Endothelial cell of umbilical vein (primary cell): ENCODE data around the gene NTN4. TPM values are rescaled to one million over a fixed set of nuclear protein-coding genes. Genes with fewer than 3 reads are reported as not detected.

Source experiments
- BruUV-seq: library from RNA; stranded (reverse); fragments of 400-500 nt; replicated peaks from 2 replicates; lab custom pipeline; 2021; lab: Mats Ljungman, UMichigan
- CTCF ChIA-PET: fragments of 300-600, 350-600 bp; sonication (Branson Sonifier 250); formaldehyde crosslinking; loops from one replicate; lab custom pipeline; 2021; ENCODE audit warnings: antibody characterized with exemption, inconsistent platforms; lab: Charles Lee
- POLR2A ChIA-PET: fragments of 300-600, 350-600 bp; sonication (Branson Sonifier 250); formaldehyde crosslinking; loops from one replicate; lab custom pipeline; 2021; ENCODE audit warnings: antibody characterized with exemption, inconsistent platforms; lab: Charles Lee
- DNase-seq: peaks from one replicate; pipeline ENCODE4 v3.0.0-alpha.2; 2011; ENCODE audit warnings: low read depth, low spot score
- FAIRE-seq: peaks from 2 replicates; lab custom pipeline; 2011; peaks lifted over from hg19 to GRCh38; lab: Jason Lieb, UNC
- H2AFZ ChIP-seq: 2 replicates; pipeline ENCODE4 v1.6.0; 2012; ENCODE audit warnings: low read depth, low read length, control low read depth, inconsistent platforms
- H3K27ac ChIP-seq: 2 replicates; pipeline ENCODE4 v1.5.1; 2011; ENCODE audit warnings: low read depth, mild to moderate bottlenecking, control low read depth, low read length, moderate library complexity; ENCODE audit not compliant: insufficient read depth
- H3K27me3 ChIP-seq, 2 experiments: 2 replicates each; pipeline versions ENCODE4 v1.6.0 to v1.6.1; 2011; ENCODE audit warnings: low read length in 2 of 2, mixed read lengths in 1 of 2; ENCODE audit not compliant: control insufficient read depth in 2 of 2, insufficient read depth in 2 of 2
- H3K36me3 ChIP-seq, 2 experiments: 2 replicates in 1 of 2; 3 replicates in 1 of 2; pipeline ENCODE4 v1.5.1; 2011; ENCODE audit warnings: low read length in 2 of 2, mild to moderate bottlenecking in 1 of 2, moderate library complexity in 1 of 2; ENCODE audit not compliant: control insufficient read depth in 2 of 2, insufficient read depth in 2 of 2; ENCODE audit errors: extremely low read depth in 1 of 2
- H3K4me1 ChIP-seq: 3 replicates; pipeline ENCODE4 v1.5.1; 2011; ENCODE audit warnings: mild to moderate bottlenecking, low read length; ENCODE audit not compliant: control insufficient read depth, insufficient read depth; ENCODE audit errors: extremely low read depth
- H3K4me2 ChIP-seq: 2 replicates; pipeline ENCODE4 v1.6.1; 2011; ENCODE audit warnings: low read length, control low read depth, mixed read lengths; ENCODE audit not compliant: insufficient read depth
- H3K4me3 ChIP-seq, 3 experiments: fragments of 200-600 bp in 1 of 3; sonication (generic), shearing (Covaris generic) in 1 of 3; replicated peaks in 1 of 3; 2 replicates each; pipeline ENCODE4 v1.5.1; 2011 to 2016; ENCODE audit warnings: control low read depth in 3 of 3, low read length in 3 of 3, mild to moderate bottlenecking in 2 of 3, inconsistent platforms in 1 of 3, low read depth in 1 of 3, moderate library complexity in 1 of 3; ENCODE audit not compliant: insufficient read depth in 1 of 3
- H3K79me2 ChIP-seq: 2 replicates; pipeline ENCODE4 v1.6.0; 2012; ENCODE audit warnings: low read length, inconsistent platforms; ENCODE audit not compliant: control insufficient read depth, insufficient read depth
- H3K9ac ChIP-seq: replicated peaks from 2 replicates; pipeline ENCODE3; 2011; ENCODE audit warnings: low read length, control low read depth; ENCODE audit not compliant: insufficient read depth; ENCODE audit errors: extremely low read depth
- H3K9me1 ChIP-seq: replicated peaks from 3 replicates; pipeline ENCODE4 v1.6.0; 2011; ENCODE audit warnings: mild to moderate bottlenecking, low read length; ENCODE audit not compliant: control insufficient read depth, insufficient read depth; ENCODE audit errors: extremely low read depth
- H3K9me3 ChIP-seq: replicated peaks from 2 replicates; pipeline ENCODE4 v1.5.1; 2012; ENCODE audit warnings: low read length, inconsistent platforms; ENCODE audit not compliant: control insufficient read depth, insufficient read depth
- H4K20me1 ChIP-seq: replicated peaks from 2 replicates; pipeline ENCODE3; 2011; ENCODE audit warnings: mild to moderate bottlenecking, low read length; ENCODE audit not compliant: control insufficient read depth, insufficient read depth; ENCODE audit errors: extremely low read depth
- CTCF ChIP-seq, 2 donors: IDR thresholded peaks; 1 replicate in 1 of 2; 2 replicates in 1 of 2; pipeline ENCODE4 v1.5.1; 2011; ENCODE audit warnings: low read length in 2 of 2, mild to moderate bottlenecking in 2 of 2, moderate library complexity in 2 of 2, control low read depth in 1 of 2, inconsistent platforms in 1 of 2, low read depth in 1 of 2; ENCODE audit not compliant: insufficient read depth in 1 of 2; ENCODE audit errors: extremely low read depth in 1 of 2
- EZH2 ChIP-seq: IDR thresholded peaks from 2 replicates; pipeline ENCODE4 v1.6.1; 2012; ENCODE audit warnings: borderline replicate concordance, low read depth, mild to moderate bottlenecking, moderate library complexity, low read length, inconsistent platforms; ENCODE audit not compliant: severe bottlenecking
- FOS ChIP-seq: IDR thresholded peaks from 2 replicates; pipeline ENCODE4 v1.6.1; 2011; ENCODE audit warnings: mild to moderate bottlenecking, low read length, moderate library complexity, borderline replicate concordance; ENCODE audit not compliant: insufficient read depth
- GATA2 ChIP-seq: IDR thresholded peaks from 2 replicates; pipeline ENCODE4 v1.7.0; 2011; ENCODE audit warnings: low read depth, mild to moderate bottlenecking, moderate library complexity, mixed read lengths, low read length; ENCODE audit not compliant: insufficient read length, insufficient read depth
- JUN ChIP-seq: IDR thresholded peaks from 2 replicates; pipeline ENCODE4 v1.6.1; 2011; ENCODE audit warnings: borderline replicate concordance, low read depth; ENCODE audit not compliant: insufficient read length, insufficient read depth
- MAX ChIP-seq: IDR thresholded peaks from 2 replicates; pipeline ENCODE4 v1.6.1; 2011; ENCODE audit not compliant: insufficient read depth, insufficient read length
- MYC ChIP-seq: IDR thresholded peaks from one replicate; pipeline ENCODE4 v1.6.1; 2011; ENCODE audit warnings: mild to moderate bottlenecking, low read depth, low read length
- POLR2A ChIP-seq: IDR thresholded peaks from 2 replicates; pipeline ENCODE4 v1.6.1; 2012; ENCODE audit warnings: low read depth, mild to moderate bottlenecking, control low read depth, low read length
- POLR2AphosphoS5 ChIP-seq: IDR thresholded peaks from 2 replicates; pipeline ENCODE4 v1.6.1; 2012; ENCODE audit warnings: low read depth, mild to moderate bottlenecking, control low read depth, low read length, moderate library complexity; ENCODE audit not compliant: insufficient read depth
- dilution Hi-C: fragments of 300-500 bp; cut with MboI; formaldehyde crosslinking; loops from one replicate; pipeline ENCODE4 v1.15.0; 2019; ENCODE audit warnings: low sequenced_read_pairs; ENCODE audit not compliant: extremely low pct_ligation_motif_present
- intact Hi-C: fragments of 100-400 bp; cut with micrococcal nuclease; formaldehyde crosslinking; loops from one replicate; pipeline ENCODE4 v1.10.0; 2022
- polyA plus RNA-seq, 4 experiments: library from polyadenylated mRNA; depleted of rRNA in 3 of 4; stranded (reverse) in 3 of 4; unstranded in 1 of 4; fragments of >200 nt; gene quantifications; 2 replicates each; pipeline versions ENCODE4 v1.2.1 to v1.2.3, GENCODE V29; 2011 to 2012; ENCODE audit warnings: missing spikeins in 1 of 4
- total RNA-seq: library from RNA; stranded (reverse); gene quantifications from 2 replicates; pipeline ENCODE4 v1.2.3, GENCODE V29; 2021

The NTN4 gene
- total and polyA plus RNA-seq, 2 donors (not counting 3 experiments of a cell fraction or from before 2014, with no cell fraction given): 120 to 317 TPM

GRCh38 chr12:95767703-95768102 is 22.9 kb downstream of the NTN4 start:
- H2AFZ ChIP-seq: no peak overlapping the region
- ChIA-PET CTCF (interaction anchor here (1.0 to 1.7 kb wide), 2 partner anchors 56 to 116 kb away, joined by 3 read pairs; no protein-coding TSS in a partner anchor), POLR2A (no interaction called here)
- no peaks in the 10 kb centered on the region for H3K9me1 ChIP-seq
- no peaks in the 10 kb centered on the region for H3K9me3 ChIP-seq
- H3K36me3 ChIP-seq: peaks cover 0 to 10% of the 10 kb centered on the region in 2 experiments
- no peaks in the 10 kb centered on the region for H3K27me3 ChIP-seq
- dilution Hi-C loops: no loop called here
- TF ChIP-seq EZH2: no peak
- TF ChIP-seq FOS: no peak
- no peak for TF ChIP-seq POLR2A
- TF ChIP-seq MAX: no peak
- TF ChIP-seq JUN: no peak
- no peak for TF ChIP-seq GATA2
- no peak for TF ChIP-seq POLR2AphosphoS5
- no peak for TF ChIP-seq MYC
- TF ChIP-seq CTCF (IDR thresholded peaks at IDR 0.05; ENCODE audit: extremely low read depth in 1 of 2, insufficient read depth in 1 of 2, low read depth in 1 of 2, low read length in 2 of 2): no peak
- H3K4me3 ChIP-seq: no peak overlapping the region
- no peak overlapping the region for H3K9ac ChIP-seq
- peaks cover 5% of the 10 kb centered on the region for H3K4me1 ChIP-seq
- H3K79me2 ChIP-seq: no peaks in the 10 kb centered on the region
- DNase-seq (no peak), FAIRE-seq (no peak)
- no peak overlapping the region for H3K27ac ChIP-seq
- no peaks in the 10 kb centered on the region for H4K20me1 ChIP-seq
- no peak overlapping the region for H3K4me2 ChIP-seq
- no TSS peak for BruUV-seq
- intact Hi-C loops: no loop called here
